Measurements from ENCODE around the gene IPMK. TPM values are rescaled to one million over a fixed set of nuclear protein-coding genes. Genes with fewer than 3 reads are reported as not detected.
A peak's percentile ranks its signal among the peaks of the same experiment; 100 is the strongest.
"Not testable (repeated sequence)": the region's sequence is repeated elsewhere in the genome, so short reads cannot be mapped to it uniquely, and the experiment has no call there.

The IPMK gene
- total RNA-seq, 1 donor from 2014 or later = 2.8 TPM

DNA sequence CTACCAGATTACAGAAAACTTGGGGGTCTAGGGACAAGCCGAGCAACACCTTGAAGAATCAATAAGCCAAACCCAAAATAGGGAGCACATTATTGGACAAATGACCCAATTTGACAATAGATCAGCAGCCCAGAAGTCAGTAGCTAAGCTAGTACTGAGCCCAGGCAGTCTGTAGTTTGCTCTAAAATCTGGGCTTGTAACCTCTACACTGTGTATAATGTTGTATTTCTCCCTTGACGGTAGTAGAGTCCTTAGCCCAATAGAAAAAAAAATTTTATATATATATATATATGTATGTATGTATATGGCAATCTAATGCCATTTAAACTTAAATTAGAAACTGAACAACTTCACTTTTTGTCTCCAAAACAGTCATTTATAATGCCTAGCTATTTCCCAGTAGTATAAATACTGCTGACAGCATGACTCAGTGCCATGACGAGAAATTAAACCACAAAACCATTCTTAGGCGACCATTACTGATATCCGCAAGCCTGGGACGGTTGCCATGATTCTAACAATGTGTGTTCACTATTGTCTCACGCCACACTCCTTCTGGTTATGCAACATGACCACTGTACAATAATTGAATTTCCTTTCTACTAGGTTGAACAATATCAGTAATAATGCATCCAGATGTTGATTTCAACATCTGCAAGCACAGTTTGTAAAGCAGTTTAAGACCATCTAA is 110.5 kb downstream of the IPMK start:
- DNase-seq (ENCODE audit: low spot score) (no peak), ATAC-seq (no peak)

DNA sequence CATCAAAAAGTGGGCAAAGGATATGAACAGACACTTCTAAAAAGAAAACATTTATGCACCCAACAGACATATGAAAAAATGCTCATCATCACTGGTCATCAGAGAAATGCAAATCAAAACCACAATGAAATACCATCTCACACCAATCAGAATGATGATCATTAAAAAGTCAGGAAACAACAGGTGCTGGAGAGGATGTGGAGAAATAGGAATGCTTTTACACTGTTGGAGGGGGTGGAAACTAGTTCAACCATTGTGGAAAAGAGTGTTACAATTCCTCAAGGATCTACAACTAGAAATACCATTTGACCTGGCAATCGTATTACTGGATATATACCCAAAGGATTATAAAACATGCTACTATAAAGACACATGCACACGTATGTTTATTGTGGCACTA is 111.8 kb downstream of the IPMK start:
- not testable (repeated sequence) for ATAC-seq; DNase-seq (ENCODE audit: low spot score)

GRCh38 chr10:58153751-58154150 is 113.9 kb downstream of the IPMK start:
- ATAC-seq = no peak
- no peak for DNase-seq (ENCODE audit: low spot score)

DNA sequence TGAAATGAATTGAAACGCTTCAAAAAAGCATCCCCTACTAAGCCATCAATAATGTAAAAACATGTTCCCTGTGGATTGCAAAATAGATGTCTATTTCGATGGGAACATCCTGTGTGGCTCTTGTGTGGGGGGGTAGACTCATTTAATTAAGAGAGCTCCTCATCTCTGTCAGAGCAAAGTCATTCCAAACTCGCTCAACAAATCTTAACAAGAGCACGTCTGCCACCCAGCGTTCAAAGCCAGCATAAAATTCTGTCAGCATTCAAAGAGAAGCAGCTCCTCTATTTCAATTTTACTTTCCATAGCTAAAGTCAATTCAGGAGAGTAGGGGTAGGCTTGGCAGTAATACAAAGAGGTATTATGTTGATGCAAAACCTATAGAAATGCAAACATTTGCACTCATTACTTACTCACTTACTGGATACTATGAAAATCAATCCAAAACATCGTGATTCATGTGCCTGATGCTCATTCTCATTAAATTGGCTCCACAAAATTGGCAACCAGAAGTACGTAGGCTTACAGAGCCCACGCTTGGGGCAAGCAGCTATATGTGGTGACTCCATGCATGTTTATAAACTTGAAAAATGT is 114.9 kb downstream of the IPMK start:
- DNase-seq (ENCODE audit: low spot score) (peak; percentile 53), ATAC-seq (peak; percentile 81)

GRCh38 chr10:58150290-58150689 is 117.4 kb downstream of the IPMK start:
- ATAC-seq (peak; percentile 47), DNase-seq (ENCODE audit: low spot score) (no peak)

DNA sequence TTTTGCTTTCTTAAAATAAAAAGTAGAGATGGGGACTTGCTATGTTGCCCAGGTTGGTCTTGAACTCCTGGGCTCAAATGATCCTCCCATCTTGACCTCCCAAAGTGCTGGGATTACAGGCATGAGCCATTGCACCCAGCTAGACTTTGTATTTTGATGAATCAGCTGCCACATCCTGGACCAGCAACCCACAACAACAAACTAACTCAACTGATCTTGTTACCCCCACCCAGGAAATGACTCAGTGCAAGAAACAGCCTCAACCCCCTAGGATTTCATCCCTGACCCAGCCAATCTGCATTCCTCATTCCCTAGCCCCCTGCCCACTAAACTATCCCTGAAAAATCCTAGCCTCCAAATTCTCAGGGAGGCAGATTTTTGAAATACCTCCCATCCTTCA is 123.8 kb downstream of the IPMK start:
- DNase-seq (ENCODE audit: low spot score) (no peak), ATAC-seq (no peak)

Other genes with a start within 250 kb of the IPMK start
- 26.9 TPM for gene CISD1, start 1.3 kb upstream of the IPMK start, total RNA-seq
- 2.2 TPM for gene UBE2D1, start 67.1 kb upstream of the IPMK start, total RNA-seq
- gene TFAM, start 117.5 kb upstream of the IPMK start, total RNA-seq = 17.2 TPM
- gene BICC1, start 245.0 kb upstream of the IPMK start, total RNA-seq = 1.6 TPM